DMS 273 treated with DMSO at 0.1 percent for 48 hours (cell line): ENCODE measurements around the gene CDH23.

Experiments
- DNase-seq: peaks from one replicate; lab custom pipeline; 2025; lab: John Stamatoyannopoulos, UW

The CDH23 gene

DNA sequence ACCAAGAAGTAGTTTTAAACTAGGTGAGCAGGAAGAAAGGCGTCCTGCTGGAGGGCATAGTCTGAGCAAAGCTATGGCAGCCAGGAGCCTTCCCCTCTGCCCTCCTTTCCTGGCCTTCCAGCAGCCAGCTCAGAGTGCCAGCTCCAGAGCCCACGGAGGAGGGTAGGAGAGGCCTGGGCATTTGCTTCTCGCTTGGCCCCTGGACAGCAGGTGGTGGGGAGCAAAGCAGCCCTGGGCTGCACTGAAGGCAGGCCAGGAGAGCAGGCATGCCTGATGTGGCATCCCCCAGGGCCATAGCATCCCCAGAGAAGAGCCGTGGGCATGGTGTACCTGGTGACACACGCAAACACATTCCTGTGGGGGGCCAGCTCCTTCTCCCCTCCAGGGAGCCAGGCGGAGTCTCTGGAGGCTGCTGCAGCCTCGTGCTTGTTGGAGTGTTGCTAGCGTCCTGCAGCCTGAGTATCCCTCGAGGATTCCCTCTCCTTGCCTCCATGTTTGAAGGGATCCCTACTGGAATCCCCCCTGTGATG, 43.9 kb downstream of the CDH23 start:
- DNase-seq, result no peak

DNA sequence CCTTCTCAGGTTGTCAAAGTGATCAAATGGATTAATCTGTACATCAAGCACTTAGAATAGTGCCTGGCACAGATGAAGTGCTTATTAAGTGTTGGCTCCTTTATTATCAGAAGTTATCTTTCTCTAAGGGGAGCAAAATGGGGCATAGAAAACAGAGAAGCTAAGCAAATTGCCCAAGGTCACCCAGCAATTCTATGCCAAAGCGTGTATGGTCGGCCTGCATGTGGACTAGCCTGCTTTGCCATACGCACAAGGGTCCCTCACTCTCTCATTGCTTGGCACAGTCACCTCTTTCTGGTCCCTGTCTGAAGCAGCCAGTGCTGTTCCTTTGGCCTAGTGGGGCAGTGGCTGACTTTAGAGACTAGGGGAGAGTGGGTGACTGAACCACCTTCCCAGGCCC, 45.3 kb downstream of the CDH23 start:
- DNase-seq, result no peak

GRCh38 chr10:71442859-71443570, 46.3 kb downstream of the CDH23 start:
- DNase-seq, result no peak

- no peak for DNase-seq
These were observed 47.0 kb downstream of the CDH23 start for GRCh38 chr10:71443676-71444075.

GRCh38 chr10:71444284-71445054, 47.7 kb downstream of the CDH23 start:
- no peak for DNase-seq

- no peak for DNase-seq
These were observed 51.0 kb downstream of the CDH23 start for GRCh38 chr10:71447676-71448075.

GRCh38 chr10:71448146-71448545, 51.4 kb downstream of the CDH23 start:
- no peak for DNase-seq

GRCh38 chr10:71449026-71449425, 52.3 kb downstream of the CDH23 start:
- DNase-seq, result no peak

- no peak for DNase-seq
These were observed 55.0 kb downstream of the CDH23 start for GRCh38 chr10:71451754-71452153.

DNA sequence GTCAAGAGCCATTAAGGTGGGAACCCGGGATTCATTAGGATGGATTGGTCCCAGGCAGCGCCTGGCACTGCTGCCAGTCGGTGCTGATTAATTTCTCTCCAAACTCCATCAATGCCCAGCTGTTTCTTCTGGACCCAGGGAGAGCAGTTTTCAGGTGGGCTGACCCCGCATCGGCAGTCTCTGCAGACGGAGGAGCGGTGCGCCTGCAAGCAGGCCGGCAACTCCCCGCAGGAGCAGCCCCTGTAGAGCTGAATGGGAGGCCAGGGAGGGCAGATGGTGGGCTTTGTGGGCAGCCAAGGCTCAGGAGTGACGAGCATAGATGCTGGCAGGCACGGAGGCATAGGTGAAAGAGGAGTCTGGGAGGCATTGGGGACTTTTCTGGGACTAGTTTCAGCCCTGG, 56.5 kb downstream of the CDH23 start:
- DNase-seq, result no peak

DNA sequence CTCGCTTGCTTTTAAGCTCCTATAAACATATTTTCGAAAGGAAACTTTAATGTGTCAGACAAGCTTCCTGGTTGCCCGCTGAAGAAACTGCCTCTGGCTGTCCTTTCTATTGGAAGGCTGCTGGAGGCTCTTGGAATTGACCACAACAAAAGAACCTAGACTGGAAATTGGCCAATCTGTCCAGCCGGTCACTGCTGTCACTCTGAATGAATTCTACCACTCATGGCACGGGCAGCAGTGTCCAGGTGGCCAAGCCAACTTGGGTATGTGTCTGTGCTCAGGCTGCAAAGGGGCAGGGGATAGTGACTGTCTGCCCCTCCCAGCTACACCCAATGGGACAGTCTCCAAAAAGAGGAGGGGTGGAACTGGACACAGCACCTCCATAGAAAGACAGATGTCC, 57.6 kb downstream of the CDH23 start:
- no peak for DNase-seq

DNA sequence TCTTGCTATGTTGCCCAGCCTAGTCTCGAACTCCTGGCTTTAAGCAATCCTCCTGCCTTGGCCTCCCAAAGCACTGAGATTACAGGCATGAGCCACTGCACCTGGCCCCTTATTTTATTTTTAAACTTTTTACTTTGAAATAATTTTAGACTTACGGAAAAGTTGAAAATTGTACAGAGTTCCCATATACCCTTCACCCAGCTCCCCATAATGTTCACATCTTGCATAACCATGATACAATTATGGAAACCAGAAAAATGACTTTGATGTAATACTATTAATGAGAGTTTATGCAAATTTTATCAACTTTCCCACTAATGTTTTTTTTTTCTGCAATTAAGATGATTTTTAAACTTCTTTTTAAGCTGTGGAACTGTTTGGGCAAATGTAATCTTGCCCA, 58.3 kb downstream of the CDH23 start:
- DNase-seq, result no peak

DNA sequence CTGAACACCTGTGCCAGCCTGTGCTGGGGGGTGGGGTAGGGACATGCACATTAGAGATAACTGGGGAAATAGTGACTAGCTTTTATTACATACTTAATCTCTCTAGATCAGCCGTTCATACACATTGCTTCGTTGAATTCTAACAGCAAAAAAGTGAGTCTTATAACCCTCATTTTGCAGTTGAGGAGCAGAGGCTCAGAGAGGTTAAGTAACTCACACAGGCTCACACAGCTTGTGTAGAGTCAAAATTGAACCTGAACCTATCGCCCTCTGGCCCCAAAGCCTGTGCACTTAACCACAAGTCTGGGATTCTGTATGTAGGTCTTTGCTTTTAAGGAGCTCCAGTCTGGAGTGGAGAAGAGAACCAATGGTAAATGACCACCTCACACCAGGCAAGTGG, 59.9 kb downstream of the CDH23 start:
- DNase-seq, result no peak

GRCh38 chr10:71457908-71458307, 61.2 kb downstream of the CDH23 start:
- DNase-seq, result no peak

DNA sequence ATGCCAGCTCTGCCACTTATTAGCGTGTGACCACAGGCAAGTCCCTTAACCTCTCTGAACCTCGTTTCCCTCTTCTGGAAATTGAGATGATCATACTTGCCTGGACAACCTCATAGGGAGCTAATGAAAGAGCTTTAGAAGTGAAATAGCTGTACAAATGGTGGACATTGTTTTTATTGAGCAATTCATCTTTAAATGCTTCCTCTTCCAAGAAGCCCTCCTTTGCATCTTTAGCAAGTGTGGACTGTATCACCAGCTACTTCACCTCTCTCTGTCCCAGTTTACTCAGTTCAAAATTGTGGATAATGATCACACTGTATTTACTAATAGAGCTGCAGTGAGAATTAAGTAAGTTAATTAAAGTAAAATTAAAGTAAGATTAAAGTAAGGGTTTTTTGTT, 61.7 kb downstream of the CDH23 start:
- DNase-seq, result no peak

DNA sequence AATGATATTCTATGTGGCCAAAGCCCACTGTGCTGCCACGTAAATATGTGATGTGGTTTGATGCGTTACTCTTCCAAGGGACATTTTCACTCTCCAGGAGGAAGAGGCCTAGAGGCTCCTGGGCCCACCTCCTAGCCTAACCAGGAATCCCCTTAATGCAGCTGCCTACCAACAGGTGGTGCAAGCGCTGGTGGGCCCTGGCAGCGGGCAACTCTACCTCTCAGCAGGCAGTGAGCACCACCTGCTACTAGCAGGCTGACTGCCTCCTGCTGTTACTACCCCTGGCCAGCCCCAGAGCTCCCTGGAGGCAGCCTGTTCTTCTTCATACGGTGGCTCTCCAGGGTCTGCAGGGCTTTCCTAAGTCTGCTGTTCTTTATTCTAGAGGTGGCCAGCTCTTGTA, 62.8 kb downstream of the CDH23 start:
- DNase-seq, result peak; percentile 58

DNA sequence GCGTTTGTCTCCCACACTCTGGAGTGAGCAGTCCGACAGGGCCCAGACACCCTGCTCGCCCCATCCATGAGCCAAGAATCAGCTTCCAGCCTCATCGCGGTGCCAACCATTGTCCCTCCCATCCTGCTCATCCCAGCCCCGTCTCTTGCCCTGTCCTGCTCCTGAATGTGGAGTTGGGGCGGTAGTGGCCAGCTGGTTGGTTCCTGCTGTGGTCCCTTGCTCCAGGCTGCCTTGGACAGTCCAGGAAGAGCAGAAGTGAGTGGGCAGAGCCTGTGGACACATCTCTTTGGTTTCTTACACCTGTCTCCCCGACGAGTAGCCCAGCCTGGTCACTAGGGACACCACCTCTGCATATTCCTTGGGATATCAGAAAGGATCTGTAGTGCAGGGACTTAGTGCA, 63.9 kb downstream of the CDH23 start:
- no peak for DNase-seq

DNA sequence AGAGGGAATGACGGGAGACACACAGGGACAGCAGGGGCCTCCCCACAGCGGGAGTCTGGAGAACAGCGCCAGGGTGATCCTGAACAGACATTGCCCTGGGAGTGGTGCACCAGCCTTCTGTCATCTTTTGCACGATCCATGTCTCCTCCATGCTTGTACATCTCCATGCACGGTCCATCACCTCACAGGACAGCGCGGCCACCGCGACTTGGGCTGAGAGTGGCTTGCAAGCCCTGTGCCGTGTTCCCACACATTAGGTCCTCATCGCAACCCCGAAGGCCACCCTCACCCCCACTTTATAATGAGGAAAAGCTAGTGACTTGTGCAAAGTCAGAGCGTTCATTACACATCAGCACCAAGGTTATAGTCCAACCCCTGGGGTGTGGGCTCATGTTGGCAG, 64.7 kb downstream of the CDH23 start:
- no peak for DNase-seq

GRCh38 chr10:71462062-71462935, 65.6 kb downstream of the CDH23 start:
- DNase-seq, result no peak

- DNase-seq, result no peak
These were observed 66.4 kb downstream of the CDH23 start for GRCh38 chr10:71463111-71463510.

DNA sequence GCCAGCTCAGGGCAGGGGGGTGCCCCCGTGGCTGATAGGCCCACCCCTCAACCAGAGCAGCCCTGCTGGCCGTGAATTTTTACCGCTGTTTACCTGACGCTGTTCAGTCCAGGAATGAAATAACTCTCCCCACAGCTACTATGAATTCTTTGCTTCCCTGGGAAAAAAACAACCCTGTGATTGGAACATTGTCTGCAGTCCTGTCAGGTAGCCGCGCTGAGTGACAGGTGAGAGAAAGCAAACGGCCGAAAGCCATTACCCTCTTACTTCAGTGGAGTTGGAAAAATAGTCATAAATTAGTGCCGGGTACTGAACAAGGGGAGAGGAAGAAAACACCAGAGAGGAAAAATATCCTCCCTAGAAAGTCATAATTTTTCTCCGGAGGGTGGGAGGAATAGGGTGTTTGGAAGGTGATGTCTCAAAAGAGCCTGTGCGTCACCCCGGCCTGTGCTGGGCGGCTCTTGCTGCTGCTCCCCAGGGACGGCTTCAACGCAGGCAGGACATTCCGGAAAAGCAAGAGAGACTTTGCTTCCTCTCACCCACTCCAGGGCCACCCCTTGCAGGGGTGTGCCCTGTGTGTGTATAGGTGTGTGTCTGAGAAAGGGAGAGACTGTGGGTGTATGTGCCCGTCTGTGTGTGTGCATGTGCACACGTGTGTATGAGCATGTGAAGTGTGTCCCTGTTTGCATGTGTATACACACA, 69.0 kb downstream of the CDH23 start:
- no peak for DNase-seq

- no peak for DNase-seq
These were observed 69.6 kb downstream of the CDH23 start for GRCh38 chr10:71466330-71466729.
